ENCODE results near the gene ART5. TPM values are rescaled to one million over a fixed set of nuclear protein-coding genes. Genes with fewer than 3 reads are reported as not detected.

ART5 gene
- total and polyA plus RNA-seq, 9 donors = 1.3 to 6.5 (median 3.7) TPM

DNA sequence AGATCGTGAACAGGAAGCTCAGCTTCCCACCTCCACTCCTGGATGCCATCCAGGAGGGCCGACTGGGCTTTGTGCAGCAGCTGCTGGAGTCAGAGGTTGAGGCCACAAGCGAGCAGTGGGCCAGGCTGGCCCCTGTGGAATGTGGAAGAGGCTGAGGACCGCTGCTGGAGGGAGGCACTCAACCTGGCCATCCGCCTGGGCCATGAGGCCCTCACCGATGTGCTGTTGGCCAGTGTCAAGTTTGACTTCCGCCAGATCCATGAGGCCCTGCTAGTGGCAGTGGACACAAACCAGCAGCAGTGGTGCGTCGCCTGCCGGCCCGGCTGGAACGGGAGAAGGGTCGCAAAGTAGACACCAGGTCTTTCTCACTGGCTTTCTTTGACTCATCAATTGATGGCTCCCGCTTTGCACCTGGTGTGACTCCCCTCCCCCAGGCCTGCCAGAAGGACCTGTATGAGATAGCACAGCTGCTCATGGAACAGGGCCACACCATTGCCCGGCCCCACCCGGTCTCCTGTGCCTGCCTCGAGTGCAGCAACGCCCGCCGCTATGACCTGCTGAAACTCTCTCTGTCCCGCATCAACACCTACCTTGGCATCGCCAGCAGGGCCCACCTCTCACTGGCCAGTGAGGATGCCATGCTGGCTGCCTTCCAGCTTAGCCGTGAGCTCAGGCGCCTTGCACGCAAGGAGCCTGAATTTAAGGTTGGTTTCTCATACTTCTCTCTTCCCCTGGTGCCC, 24.9 kb downstream of the ART5 start:
- DNase-seq = peak in 3 of 5 donors; percentile 36 to 63 (median 36)
- intact Hi-C loops (cut with DNase I) = no loop called here

GRCh38 chr11:3615998-3616397, 25.8 kb downstream of the ART5 start:
- DNase-seq = no peak
- 72 to 77% (median 72%) methylated on average over 6 of the region's 6 CpGs for WGBS, 3 donors
- no peak for TF ChIP-seq EP300 (IDR thresholded peaks at IDR 0.05)
- TF ChIP-seq, protein P1, sequence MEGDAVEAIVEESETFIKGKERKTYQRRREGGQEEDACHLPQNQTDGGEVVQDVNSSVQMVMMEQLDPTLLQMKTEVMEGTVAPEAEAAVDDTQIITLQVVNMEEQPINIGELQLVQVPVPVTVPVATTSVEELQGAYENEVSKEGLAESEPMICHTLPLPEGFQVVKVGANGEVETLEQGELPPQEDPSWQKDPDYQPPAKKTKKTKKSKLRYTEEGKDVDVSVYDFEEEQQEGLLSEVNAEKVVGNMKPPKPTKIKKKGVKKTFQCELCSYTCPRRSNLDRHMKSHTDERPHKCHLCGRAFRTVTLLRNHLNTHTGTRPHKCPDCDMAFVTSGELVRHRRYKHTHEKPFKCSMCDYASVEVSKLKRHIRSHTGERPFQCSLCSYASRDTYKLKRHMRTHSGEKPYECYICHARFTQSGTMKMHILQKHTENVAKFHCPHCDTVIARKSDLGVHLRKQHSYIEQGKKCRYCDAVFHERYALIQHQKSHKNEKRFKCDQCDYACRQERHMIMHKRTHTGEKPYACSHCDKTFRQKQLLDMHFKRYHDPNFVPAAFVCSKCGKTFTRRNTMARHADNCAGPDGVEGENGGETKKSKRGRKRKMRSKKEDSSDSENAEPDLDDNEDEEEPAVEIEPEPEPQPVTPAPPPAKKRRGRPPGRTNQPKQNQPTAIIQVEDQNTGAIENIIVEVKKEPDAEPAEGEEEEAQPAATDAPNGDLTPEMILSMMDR (IDR thresholded peaks at IDR 0.05) = no peak
- no peak for TF ChIP-seq POLR2A (IDR thresholded peaks at IDR 0.05)
- intact Hi-C loops (cut with DNase I) = no loop called here
- Histone ChIP-seq H3K4me1 (ENCODE audit: insufficient read depth) (peaks cover 3% of the 10 kb centered on the region), H3K36me3 (no peaks in the 10 kb centered on the region), H3K27ac (no peak overlapping the region), H3K9me3 (no peaks in the 10 kb centered on the region), H3K4me3 (no peak overlapping the region), H3K27me3 (no peaks in the 10 kb centered on the region)

More for the DNA sequence above, 24.9 kb downstream of the ART5 start:
- Histone ChIP-seq H3K9me3 (no peaks in the 10 kb centered on the region), H3K4me3 (no peak overlapping the region), H3K36me3 (no peaks in the 10 kb centered on the region), H3K27ac (no peak overlapping the region), H3K4me1 (ENCODE audit: insufficient read depth) (peaks cover 3% of the 10 kb centered on the region), H3K27me3 (no peaks in the 10 kb centered on the region)
- WGBS, 3 donors = 54 to 55% (median 54%) methylated on average over 25 of the region's 25 CpGs
- TF ChIP-seq POLR2A (IDR thresholded peaks at IDR 0.05) (no peak), EP300 (IDR thresholded peaks at IDR 0.05) (no peak)
- TF ChIP-seq, protein P1 (IDR thresholded peaks at IDR 0.05) = no peak

GRCh38 chr11:3614742-3615171, 27.0 kb downstream of the ART5 start:
- DNase-seq = no peak
- H3K27me3 ChIP-seq = no peaks in the 10 kb centered on the region
- TF ChIP-seq, protein P1 (IDR thresholded peaks at IDR 0.05) = no peak
- TF ChIP-seq POLR2A (IDR thresholded peaks at IDR 0.05) (no peak), EP300 (IDR thresholded peaks at IDR 0.05) (no peak)
- WGBS, 3 donors = 86 to 90% (median 86%) methylated on average over 5 of the region's 5 CpGs
- H3K9me3 ChIP-seq = no peaks in the 10 kb centered on the region
- intact Hi-C loops (cut with DNase I) = no loop called here
- no peak overlapping the region for H3K4me3 ChIP-seq
- H3K4me1 ChIP-seq (ENCODE audit: insufficient read depth) = peaks cover 3% of the 10 kb centered on the region
- H3K36me3 ChIP-seq = no peaks in the 10 kb centered on the region
- H3K27ac ChIP-seq = no peak overlapping the region

DNA sequence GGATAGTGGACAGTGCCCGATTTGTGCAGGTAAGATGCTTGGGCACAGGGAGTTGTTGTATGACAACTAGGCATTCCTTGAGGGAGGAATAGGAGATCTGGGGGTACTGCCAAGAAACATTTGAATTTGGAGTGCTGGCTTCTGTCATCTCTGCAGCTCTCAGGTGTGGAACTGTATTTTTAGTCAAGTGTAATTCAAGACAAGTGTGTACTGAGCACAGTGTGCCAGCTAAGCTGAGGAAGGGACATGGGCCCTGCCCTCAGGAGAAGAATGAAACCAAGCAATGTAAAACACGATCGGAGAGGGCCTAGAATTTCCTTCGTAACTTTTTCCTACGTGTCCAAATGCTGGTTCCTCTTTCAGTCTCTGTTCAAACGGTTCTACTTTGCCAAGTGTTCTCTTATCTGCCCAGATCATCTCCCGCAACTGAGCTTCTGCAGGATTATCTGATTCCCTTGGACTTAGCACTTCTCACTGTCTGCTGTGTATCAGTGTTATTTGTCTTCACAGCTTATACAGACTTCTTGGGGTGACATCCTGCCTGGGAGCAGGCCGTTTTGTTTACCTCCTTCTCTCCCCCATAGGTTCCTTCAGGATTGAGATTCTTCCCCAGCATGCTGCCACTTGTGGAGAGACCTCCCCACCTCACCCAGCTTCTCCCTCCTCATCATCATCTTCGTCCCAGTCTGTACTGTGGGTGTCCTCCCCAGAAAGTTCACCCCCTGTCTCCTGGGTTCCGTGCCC, 27.6 kb downstream of the ART5 start:
- Histone ChIP-seq H3K9me3 (no peaks in the 10 kb centered on the region), H3K4me1 (ENCODE audit: insufficient read depth) (peaks cover 3% of the 10 kb centered on the region), H3K27ac (no peak overlapping the region), H3K27me3 (no peaks in the 10 kb centered on the region), H3K36me3 (no peaks in the 10 kb centered on the region), H3K4me3 (no peak overlapping the region)
- DNase-seq = no peak
- 78 to 83% (median 80%) methylated on average over 10 of the region's 10 CpGs for WGBS, 3 donors
- intact Hi-C loops (cut with DNase I) = no loop called here
- no peak for TF ChIP-seq POLR2A (IDR thresholded peaks at IDR 0.05)
- TF ChIP-seq, protein P1 (IDR thresholded peaks at IDR 0.05) = no peak
- TF ChIP-seq EP300 (IDR thresholded peaks at IDR 0.05) = no peak

Data from ovary (tissue), 9 donors.